GM21381 (cell line): Measurements from ENCODE around the gene SLC39A8.
A peak's percentile ranks its signal among the peaks of the same experiment; 100 is the strongest.

Experiments
- ATAC-seq: cut with Tn5 transposase; IDR thresholded peaks from one replicate; pipeline ENCODE4 v1.9.1; 2021; ENCODE audit warnings: mild to moderate bottlenecking, moderate library complexity; ENCODE audit not compliant: unreplicated experiment

SLC39A8 gene

GRCh38 chr4:102341201-102341600, 4.1 kb downstream of the SLC39A8 start:
- no peak for ATAC-seq

GRCh38 chr4:102339018-102339417, 6.3 kb downstream of the SLC39A8 start:
- no peak for ATAC-seq

DNA sequence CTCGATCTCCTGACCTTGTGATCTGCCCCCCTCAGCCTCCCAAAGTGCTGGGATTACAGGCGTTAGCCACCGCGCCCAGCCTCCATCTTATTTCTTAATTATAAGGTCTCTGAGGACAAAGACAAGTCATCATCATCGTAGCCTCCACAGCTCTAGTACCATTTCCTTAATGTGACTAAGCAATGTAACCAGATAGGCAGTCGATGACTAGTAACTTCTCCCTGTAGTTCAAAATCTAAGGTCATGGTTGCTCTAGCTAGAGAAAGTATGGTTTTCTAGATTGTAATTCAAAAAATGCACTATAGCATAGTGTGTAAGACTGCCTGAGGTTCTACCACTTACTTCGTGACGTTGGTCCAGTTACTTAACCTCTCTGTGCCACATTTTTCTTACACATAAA, 6.9 kb downstream of the SLC39A8 start:
- no peak for ATAC-seq

DNA sequence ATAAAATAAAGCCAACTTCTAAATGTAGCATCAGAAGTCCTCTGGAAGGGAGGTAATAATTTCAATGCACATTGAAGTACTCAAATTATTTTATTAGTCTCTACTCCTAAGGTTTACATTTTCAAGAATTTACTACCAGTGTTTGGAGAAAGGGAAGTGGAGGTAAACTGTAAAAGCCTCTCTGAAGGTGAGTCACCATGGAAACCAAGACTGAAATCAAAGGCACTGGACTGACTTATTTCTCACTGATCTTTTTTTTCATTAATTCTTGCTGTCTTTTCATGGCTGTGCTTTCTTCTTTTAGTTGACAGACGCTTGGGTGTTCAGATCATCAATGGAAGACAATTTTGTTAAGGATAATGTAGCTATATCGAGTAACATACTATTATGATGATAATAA, 9.7 kb downstream of the SLC39A8 start:
- no peak for ATAC-seq

GRCh38 chr4:102334624-102335023, 10.7 kb downstream of the SLC39A8 start:
- ATAC-seq: no peak

- ATAC-seq: no peak
Observed at GRCh38 chr4:102333787-102334186, 11.5 kb downstream of the SLC39A8 start.

- no peak for ATAC-seq
Observed at GRCh38 chr4:102328045-102328444, 17.2 kb downstream of the SLC39A8 start.

DNA sequence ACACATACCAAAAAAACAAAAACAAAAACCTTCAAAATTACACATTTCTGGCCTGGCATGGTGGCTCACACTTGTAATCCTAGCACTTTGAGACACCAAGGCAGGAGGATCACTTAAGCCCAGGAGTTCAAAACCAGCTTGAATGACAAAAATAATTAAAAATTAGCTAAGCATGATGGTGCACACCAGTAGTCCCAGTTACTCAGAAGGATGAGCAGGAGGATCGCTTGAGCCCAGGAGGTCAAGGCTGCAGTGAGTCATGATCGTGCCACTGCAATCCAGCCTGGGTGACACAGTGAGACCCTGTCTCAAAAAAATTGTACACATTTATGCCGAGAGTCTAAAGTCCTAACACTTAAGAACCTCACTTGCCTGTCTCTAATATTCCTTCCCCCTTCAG, 18.3 kb downstream of the SLC39A8 start:
- ATAC-seq: no peak

DNA sequence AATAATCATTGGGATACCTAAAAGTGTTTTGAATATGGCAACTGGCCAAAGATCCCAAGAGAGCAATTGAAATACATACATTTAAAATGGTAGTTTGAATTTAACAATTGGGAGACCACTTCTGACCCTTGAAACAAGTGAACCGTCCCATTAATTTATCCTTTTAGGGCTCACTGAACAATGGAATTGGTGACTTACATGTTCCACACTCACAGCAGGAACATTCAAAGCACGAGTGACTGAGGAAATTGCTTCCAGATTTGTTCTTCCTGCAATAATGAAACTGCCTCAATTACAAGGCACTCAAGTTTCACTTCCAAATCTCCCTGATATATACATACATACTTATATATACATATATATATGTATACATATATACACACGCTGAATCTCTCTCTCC, 20.6 kb downstream of the SLC39A8 start:
- no peak for ATAC-seq

GRCh38 chr4:102322736-102323135, 22.5 kb downstream of the SLC39A8 start:
- no peak for ATAC-seq

- peak; percentile 86 for ATAC-seq
Observed at GRCh38 chr4:102321260-102321995, 23.9 kb downstream of the SLC39A8 start.

- ATAC-seq: no peak
Observed at GRCh38 chr4:102319594-102319993, 25.7 kb downstream of the SLC39A8 start.

DNA sequence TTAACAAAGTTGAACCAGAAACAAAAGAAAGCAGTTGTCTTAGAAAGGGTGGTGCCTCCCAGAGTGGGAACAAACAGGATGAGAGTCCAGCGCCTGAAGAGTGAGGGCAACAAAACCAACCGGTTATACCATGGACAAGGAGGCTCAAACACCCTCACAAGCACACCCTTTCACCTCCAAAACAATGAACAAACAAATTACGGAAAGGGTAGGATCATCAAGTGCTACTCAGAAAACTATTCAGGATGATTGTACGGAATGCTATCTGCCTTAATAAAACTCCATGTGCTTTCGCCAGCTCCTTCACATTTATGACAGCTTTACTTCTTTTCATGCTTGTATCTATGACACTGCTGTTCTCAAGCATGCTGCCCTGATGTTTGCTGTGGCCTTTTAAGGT, 26.8 kb downstream of the SLC39A8 start:
- ATAC-seq: no peak

DNA sequence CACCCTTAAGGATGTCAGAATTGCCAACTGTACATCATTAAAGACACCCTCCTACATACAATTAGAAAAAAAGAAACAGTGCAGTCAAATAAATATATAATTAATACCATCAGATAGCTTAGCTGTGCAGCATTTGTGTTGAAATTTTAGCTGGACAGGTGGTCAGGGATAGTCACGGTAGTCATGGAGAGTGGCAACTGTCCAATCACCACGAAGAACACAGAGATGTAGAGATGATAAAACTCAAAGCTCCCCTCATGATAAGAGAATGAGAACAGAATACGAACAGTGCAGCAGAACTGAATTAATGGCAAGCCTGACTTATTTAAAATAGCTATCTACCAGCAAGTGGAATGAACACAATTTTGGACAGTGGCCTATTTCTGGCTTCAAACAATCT, 27.2 kb downstream of the SLC39A8 start:
- ATAC-seq: no peak

- ATAC-seq: no peak
Observed at GRCh38 chr4:102317459-102317858, 27.8 kb downstream of the SLC39A8 start.

DNA sequence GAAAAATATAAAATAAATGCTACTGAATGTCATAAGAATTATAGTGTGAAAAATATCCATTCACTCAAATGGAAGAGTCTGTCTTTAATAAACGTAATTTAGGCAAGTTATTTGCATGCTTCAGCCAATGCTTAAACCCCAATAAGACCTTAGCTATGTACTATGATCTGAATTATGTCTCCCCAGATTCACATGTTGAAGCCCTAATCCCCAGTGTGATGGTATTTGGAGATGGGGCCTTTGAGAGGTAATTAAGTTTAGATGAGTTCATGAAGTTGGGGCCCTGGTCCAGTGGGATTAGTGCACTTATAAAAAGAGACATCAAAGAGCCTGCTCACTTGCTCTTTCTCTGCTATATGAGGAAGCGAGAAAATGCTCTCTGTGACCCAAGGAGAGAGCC, 28.7 kb downstream of the SLC39A8 start:
- no peak for ATAC-seq

GRCh38 chr4:102315532-102315931, 29.8 kb downstream of the SLC39A8 start:
- no peak for ATAC-seq

- ATAC-seq: no peak
Observed at GRCh38 chr4:102312417-102312816, 32.9 kb downstream of the SLC39A8 start.

DNA sequence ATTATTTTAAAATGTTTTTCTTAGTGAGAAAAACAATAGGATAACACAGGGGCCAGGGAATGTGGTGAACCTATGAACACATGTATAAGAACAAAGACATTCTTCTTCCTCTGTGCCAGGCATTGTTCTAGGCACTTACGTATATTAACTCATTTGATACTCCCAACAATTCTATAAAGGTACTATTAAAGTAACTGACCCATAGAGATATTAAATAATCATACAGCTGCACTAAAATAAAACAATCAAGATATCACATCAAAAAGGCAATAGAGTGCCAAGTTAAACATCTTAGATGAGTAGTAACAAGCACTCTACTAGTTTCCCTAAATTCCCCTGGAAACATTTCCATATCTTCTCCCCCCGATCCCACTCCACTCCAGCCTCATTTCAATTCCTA, 33.4 kb downstream of the SLC39A8 start:
- ATAC-seq: no peak

DNA sequence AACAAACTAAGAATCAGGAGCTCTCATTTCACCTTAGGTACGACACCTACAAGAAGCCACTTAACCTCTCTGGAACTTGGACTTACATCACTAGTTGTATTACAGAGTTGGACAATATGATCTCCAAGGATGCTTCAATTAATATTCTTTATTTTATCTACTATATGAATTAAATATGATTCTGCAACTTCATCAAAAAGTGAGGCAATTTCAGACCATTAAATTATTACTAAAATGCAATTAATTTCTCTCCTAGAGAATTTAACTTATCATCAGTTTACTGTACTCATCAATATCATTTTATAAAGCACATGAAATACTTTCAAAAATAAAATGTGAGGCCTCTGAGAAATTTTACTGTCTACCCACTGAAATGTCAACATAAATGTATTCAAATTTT, 33.9 kb downstream of the SLC39A8 start:
- ATAC-seq: no peak

- ATAC-seq: no peak
Observed at GRCh38 chr4:102308032-102308799, 37.1 kb downstream of the SLC39A8 start.

GRCh38 chr4:102305666-102306065, 39.6 kb downstream of the SLC39A8 start:
- no peak for ATAC-seq
